GM21786 (cell line): ENCODE measurements around the gene SUN2.
"Not testable (repeated sequence)": the region's sequence is repeated elsewhere in the genome, so short reads cannot be mapped to it uniquely, and the experiment has no call there.

Source experiments
- ATAC-seq: cut with Tn5 transposase; IDR thresholded peaks from one replicate; pipeline ENCODE4 v1.9.1; 2021; ENCODE audit not compliant: unreplicated experiment

Gene SUN2, protein sequence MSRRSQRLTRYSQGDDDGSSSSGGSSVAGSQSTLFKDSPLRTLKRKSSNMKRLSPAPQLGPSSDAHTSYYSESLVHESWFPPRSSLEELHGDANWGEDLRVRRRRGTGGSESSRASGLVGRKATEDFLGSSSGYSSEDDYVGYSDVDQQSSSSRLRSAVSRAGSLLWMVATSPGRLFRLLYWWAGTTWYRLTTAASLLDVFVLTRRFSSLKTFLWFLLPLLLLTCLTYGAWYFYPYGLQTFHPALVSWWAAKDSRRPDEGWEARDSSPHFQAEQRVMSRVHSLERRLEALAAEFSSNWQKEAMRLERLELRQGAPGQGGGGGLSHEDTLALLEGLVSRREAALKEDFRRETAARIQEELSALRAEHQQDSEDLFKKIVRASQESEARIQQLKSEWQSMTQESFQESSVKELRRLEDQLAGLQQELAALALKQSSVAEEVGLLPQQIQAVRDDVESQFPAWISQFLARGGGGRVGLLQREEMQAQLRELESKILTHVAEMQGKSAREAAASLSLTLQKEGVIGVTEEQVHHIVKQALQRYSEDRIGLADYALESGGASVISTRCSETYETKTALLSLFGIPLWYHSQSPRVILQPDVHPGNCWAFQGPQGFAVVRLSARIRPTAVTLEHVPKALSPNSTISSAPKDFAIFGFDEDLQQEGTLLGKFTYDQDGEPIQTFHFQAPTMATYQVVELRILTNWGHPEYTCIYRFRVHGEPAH

DNA sequence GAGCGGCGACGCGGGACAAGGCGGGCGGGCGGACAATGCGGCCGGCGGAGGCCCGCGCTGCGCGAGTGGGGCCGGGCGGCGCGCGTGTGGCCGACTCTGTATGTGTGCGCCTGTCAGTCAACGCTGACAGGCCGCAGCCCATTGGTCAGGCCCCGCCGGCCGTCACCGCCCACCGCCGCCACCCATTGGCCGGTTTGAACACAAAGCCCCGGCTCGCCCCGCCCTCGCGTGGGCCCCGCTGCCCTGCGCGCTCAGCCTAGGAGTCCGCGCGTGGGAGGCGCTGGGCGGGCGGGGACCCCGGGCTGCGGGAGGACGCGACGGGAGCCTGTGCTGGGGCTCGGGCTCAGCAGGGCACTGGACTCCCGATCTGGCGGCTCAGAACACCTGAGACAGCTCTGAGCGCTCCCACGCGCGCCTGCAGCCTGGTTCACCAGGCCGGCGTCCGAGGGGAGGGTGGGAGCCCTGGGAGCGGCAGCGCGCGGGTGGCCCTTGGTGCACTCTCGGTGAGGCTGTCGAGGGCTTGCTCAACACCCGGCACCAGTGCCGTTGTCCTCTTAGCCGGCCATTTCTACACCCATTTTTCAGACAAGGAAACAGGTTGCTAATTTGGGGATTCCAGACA, at the start of gene SUN2:
Gene SUN2 (minus strand): TSS at position 88 of the 622 bp plus-strand sequence. CDS start 3,370 bp downstream, outside the sequence.
- peak; percentile 49 for ATAC-seq

DNA sequence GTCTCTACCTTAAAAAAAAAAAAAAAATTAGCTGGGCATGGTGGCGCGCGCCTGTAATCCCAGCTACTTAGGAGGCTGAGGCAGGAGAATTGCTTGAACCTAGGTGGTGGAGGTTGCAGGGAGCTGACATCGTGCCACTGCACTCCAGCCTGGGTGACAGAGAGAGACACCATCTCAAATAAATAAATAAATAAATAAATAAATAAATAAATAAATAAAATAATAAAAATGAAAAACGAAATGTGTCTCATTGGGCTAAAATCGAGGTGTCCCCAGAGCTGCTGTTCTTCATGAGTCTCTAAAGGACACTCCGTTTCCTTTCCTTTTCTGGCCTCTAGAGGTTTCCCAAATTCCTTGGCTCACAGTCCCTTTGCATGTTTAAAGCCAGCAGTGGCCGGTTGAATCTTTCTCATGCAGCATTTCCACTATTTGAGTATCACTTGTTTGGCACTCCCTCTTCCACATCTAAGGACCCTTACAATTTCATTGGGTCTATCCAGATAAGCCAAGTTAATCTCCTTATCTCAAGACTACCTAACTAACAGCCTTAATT, 49.3 kb upstream of the SUN2 start:
- ATAC-seq: not testable (repeated sequence)

DNA sequence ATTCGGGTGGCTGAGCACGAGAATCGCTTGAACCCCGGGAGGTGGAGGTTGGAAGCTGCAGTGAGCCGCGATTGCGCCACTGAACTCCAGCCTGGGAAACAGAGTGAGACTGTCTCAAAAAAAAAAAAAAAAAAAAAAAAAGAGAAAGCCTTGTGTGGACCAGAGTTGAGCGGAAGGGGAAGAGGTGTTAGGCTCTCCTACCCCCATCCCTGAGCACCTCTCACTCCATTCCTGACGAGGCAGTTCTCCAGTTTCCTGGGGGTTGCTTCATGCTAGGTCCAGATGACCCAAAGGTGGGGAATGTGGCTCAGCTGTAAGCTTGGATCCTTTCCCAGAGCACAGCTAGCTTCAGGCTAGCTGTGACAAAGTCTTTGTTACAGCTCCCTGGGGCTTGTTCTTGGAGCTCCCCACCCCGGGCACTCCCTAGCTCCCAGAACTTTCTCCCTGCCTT, 46.9 kb upstream of the SUN2 start:
- no peak for ATAC-seq

DNA sequence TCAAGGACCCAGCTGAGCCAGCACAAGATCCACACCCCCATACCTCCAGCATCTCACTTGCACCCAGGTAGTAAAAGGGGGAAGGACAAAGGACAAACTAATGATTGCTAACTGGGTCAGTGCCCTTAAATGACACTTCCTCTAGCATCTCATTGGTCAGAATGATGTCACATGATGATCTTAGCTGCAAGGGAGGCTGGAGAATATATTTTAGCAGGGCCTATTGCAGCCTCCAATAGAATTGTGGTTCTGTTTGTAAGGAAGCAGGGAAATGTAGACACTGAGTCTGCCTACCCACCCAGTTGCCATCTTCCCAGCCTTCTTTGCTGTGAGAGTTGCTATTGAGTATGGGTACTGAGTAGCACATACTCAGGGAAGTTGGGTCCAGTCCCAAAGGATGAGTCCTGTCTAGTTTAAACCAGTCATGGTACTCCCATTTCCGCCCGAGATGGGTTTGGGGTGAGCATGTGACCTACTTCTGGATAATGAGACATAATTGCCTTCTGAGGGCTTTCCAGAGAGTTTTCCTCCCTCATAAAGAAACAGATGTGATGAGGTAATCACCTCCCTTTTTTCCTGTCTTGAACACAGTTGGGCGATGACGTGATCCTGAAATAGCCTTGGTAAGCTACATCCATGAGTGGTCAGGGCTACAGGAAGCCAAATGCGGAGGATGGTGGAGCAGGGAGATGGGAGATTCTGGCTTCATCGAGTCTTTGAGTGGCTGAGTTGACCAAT, 43.6 kb upstream of the SUN2 start:
- no peak for ATAC-seq

DNA sequence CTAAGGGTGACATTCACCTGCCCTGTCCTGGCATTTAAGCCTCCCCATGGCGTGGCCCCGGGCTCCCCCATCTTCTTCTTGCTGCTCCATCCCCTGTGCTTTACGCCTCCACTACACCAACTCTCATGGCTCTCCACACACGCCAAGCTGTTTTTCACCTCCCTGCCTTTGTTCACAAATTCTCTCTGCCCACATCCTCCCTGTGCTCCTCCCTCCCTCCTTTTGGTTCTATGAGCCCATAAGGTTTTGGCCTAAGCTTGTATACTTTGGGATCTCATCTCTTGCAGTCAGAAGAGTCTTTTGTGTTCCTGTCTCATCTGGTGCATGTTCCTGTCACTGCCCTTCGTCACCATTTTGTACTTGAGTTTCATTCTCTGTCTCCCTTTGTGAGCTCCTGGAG, 42.7 kb upstream of the SUN2 start:
- ATAC-seq: no peak

DNA sequence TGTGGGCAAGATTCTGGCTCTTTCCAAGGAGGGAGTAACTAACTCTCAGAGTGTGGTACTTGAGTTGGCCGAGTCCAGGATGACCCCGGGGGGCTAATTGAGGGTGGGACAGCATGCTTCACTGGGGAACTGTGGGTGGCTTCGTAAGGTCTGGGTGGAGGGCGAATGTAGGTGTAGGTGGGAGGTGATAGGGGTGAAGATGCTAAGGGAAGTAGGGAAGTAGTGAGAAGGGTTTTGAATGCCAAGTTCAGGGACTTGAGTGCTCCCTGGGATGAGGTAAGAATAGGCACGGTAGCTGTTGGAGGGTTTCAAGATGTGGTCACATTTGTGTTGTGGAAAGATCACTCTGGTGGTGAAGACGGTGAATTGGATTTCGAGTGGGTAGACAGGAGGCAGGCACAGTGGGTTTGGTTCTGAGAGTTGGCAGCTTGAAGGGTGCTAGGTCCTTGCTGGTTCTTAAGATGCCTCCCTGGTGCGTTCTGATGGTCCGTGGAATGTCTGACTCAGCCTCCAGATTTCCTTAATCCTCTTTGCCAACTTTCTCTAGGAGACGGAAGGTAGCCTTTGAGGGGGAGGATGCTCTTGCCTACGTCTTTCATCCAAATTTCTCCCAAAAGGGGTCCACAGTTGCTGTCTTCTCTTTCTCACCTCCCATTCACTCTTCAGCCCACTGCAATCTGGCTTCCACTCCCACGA, 40.6 kb upstream of the SUN2 start:
- ATAC-seq: no peak

DNA sequence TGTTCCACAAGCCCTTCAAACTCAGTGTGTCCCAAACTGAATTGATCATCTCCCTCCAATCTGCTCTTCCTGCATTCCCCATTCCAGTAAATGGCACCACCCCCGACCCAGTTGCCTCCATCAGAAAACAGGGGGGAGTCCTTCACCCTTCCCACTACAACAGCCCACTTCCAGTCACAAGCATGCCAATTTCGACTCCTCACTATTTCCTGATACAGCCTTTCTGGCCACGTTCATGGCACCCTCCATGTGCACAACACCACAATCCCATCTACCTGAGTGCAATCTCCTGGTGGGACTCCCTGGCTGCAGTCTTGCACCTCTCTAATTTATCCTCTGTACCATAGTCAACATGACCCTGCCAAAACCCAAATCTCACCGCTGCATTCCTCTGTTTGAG, 39.8 kb upstream of the SUN2 start:
- no peak for ATAC-seq

DNA sequence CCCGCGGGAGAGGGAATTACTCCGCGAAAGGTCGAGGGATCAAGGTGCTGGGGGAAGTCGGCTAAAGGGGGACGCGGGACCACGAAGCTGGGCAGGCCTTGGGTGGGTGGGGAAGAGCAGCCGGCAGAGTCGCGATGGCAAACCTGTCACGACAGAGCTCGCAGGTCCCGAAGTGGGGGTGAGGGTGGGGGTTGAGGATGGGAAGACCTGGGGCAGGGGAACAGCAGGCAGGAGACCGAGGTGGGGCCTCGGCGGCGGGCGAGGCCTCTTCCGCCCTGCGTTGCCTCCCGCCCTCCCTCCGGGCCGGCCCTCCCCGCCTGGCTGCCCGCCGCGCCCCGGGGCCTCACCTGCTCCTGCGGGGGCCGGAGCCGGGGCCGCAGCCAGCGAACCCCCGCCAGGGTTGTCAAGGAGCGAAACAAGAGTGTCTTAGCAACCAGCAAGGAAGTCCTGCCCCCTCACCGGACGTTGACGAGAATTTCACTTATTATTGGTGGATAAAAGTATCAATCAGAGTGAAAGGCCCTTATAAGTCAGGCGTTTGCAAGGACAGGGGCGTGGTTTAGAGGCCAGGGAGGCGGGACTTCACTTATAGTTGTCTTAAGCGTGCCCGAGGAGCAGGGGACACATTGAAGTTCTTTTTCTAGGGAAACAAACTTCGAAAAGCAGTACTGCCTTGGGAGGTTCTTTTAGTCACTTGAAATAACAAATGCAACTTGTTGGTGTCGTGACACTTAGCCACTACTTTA, 38.1 kb upstream of the SUN2 start, which contains the start of gene DNAL4:
Gene DNAL4 (minus strand): TSS at position 423 of the 746 bp plus-strand sequence. CDS start 11,412 bp downstream, outside the sequence.
- ATAC-seq: peak; percentile 97

DNA sequence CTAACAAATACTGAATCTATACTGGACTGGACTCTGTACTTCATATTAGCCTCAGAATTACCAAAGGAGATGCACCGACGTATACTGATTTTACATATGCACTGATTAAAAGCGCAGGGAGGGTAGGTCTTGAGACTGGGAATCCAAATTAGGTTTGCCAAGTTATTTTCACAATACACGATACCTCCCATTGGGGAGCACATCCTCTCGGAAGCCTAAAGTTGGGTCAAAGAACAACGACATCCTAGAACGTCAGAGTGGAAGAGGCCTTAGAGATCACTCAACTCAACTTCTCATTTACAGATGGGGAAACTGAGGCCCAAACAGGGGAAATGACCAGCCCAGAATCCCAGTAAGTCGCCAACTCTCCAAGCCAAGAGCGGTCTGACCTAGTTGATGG, 37.5 kb upstream of the SUN2 start:
- no peak for ATAC-seq

DNA sequence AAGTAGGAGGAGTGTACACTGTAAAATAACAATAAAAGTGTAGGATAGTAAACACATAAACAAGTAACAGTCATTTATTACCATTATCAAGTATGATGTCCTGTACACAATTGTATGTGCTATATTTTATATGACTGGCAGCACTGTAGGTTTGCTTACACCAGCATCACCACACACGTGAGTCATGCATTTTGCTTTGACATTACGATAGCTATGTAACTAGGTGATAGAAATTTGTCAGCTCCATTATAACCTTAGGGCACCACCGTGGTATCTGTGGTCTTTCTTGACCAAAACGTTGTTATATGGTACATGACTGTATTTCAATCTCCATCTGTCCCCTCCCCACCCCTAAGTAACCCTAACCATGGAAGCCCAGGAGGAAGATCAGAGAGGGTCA, 37.0 kb upstream of the SUN2 start:
- ATAC-seq: no peak

DNA sequence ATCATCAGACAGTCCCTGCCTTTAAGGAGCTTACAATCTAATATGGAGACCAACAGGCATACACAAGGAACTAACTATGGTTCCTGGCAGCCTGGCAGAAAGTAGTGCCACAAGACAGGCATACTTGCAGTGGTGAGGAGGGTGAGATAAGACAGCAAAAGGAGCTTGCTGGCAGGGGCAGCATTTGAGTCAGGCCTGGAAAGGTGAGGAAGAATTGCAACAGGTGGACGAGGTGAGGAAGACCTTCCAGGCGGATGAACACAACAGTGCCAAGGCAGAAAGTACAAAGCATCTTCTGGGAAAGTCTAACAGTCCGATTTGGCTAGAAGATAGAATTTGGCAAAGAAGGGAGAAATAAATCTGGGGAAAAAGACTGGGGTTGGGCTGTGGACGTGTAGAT, 33.8 kb upstream of the SUN2 start:
- no peak for ATAC-seq

DNA sequence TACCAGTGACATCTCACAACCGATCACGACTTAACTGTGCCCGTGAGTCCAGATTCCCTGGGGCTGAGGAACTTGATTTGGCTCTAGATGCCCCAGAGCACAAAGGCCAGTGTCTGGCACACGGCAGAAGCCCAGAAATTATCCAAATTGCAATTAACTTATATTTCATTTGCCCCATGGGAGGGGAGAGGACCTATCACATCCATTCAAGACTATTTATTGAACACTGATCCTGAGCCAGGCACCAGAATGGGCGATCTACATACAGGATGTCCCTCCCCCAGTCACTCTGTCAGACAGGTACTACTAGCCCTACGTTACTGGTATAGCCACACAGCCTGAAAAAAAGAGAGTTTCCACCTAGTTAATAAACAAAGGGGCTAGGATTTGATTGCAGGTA, 33.0 kb upstream of the SUN2 start:
- ATAC-seq: no peak

DNA sequence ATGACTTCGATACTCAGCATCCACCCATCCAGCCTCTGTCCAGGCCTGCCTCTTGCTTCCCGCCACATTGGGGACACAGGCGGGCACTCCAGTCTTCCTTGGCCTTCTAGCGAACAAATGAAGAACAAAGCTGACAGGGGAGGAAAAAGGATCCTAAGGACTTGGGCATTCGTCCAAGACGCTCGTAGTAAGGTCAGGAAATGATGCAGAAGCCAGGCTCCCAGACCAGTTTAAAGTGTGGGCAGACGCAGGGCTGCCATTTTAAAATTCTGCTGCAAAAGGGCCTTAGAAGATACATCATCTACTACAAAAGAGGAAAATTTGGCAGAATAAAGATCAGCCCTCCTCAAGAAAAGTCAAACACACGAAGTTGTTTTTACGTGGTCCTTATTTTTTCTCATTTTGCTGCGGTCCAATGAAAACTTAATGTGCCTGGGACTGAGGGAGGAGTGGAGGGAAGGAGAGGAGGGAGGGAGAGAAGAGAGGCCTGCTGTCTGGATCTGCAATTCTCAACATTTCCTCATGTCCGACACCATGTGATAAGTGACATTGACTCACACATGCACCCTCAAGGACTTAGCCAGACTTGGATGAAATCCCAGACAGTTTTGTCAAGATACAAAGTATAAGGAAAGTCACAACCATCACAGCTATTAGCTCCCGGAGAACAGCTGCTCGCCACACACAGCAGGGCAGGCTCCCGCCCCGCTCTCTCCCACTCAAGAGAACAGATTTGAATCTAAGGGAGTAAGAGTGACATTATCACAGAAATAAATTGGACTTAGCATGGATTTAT, 32.4 kb upstream of the SUN2 start:
- ATAC-seq: no peak

DNA sequence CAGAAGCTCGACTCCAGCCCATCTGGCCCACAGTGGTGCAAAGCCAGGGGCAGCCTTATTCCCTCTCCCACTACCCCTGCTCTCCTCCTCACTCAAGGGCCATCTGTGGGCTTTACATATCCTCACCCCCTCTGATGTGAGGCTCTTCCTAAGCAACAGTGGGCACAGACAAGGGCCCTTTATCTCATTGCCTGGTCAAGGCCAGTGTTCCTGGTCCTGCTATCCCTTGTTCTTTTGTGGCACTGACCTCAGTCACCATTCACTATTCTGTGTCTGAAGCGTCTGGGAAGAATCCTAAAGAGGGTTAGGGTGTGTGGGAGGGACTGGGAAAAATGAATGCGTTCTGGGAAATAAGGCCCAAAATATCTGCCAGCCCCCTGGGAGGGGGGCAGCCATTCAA, 30.8 kb upstream of the SUN2 start:
- ATAC-seq: no peak

DNA sequence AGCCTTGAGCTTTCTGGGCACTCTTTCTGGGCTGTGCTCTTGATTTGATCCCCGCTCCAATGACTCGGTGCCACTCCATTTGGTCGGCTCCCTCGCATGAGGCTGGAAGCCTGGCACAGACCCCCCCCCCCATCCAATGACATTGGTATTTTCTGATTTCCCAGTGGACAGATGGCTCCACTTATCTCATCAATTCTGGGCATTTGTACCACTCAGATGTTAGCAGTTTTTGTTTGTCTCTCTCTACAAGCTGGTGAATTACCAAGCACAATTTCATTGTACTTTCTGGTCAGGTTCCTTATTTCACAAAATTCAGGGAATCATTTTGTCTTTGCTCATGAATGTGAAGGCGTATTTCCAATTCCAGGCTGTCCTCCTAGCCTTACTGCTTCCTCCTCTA, 29.1 kb upstream of the SUN2 start:
- ATAC-seq: no peak

DNA sequence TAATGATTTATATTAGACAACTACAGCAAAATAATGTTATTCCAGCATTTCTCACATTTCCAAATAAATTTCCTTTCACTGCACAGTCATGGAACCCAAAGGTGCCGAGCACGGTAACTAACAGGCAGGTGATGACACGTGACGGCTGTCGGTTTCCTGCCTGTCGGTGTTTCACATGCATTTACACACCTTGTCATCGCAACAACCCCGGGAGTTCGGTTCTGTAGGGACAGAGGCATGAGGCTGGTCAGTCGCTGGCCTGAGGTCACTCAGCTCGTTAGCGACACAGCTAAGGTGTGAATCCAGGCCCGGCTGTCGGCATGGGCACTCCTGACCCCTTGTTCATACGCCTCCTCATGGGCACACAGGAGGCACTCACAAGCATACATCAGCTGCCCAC, 28.2 kb upstream of the SUN2 start:
- no peak for ATAC-seq

DNA sequence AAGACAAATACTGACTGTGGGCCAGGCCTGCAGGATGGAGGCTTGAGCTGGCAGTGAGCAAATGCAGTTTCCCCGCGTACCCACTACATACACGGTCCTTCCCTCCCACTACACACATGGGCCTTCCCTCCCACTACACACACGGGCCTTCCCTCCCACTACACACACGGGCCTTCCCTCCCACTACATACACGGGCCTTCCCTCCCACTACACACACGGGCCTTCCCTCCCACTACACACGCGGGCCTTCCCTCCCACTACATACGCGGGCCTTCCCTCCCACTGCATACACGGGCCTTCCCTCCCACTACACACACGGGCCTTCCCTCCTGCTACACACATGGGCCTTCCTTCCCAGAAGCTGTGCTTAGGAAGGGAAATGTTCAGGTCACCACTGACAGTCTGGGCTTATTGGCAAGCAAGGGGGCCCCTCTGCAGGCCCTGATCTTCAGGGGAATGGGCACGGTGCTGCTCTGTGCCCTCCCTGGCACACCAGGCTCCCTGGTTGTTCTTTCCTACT, 27.4 kb upstream of the SUN2 start:
- no peak for ATAC-seq

DNA sequence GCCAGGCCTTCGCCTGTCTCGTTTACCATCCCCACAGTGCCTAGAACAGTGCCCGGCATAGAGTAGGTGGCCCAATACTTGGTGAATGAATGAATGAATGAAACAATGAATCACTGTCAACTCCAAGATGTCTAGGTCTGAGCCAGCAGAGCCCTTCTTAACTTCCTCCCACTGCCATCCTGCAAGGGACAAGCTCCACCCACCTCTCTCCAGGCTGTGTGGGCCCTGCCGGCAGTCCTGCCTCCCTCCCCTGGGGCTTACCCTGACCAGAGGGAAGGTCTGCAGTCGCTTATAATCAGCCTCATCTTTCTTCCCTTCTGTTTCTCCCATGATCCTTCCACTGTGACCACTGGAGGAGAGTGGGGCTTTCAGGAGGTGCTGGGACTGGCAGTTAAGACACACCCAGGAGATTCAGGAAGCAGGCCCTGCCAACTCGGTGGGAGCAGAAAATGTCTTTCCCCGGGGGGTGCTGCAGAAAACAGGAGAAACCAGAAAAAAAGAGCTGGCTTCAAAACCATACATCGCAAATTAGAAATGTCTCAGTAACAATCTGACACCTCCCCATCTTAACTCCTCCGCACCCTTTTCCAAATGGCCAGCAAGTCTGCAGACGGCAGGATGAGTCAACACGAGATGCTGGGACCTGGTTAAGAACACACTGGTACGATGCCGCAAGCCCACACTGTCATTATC, 26.8 kb upstream of the SUN2 start:
- ATAC-seq: no peak
